Mucosa of gallbladder (tissue), 1 donor: ENCODE measurements around the gene KLF6. TPM values are rescaled to one million over a fixed set of nuclear protein-coding genes. Genes with fewer than 3 reads are reported as not detected.

ENCODE experiments used
- DNase-seq: peaks from one replicate; pipeline ENCODE4 v3.0.0-alpha.2; 2020; ENCODE audit warnings: low spot score
- total RNA-seq: library from RNA; stranded (reverse); gene quantifications from one replicate; pipeline ENCODE4 v1.2.1, GENCODE V29; 2021
- donor health status: DM: no; HTN: no; CAD: no.

The KLF6 gene
- total RNA-seq, 1 donor from 2014 or later: 165 TPM

GRCh38 chr10:3774814-3775695, 10.0 kb downstream of the KLF6 start:
- DNase-seq: no peak

GRCh38 chr10:3774018-3774813, 10.8 kb downstream of the KLF6 start:
- DNase-seq: no peak

GRCh38 chr10:3773460-3774017, 11.5 kb downstream of the KLF6 start:
- DNase-seq: no peak

- DNase-seq: no peak
Observed at GRCh38 chr10:3772361-3773171, 12.4 kb downstream of the KLF6 start.

- DNase-seq: no peak
Observed at GRCh38 chr10:3770611-3771110, 14.3 kb downstream of the KLF6 start.

GRCh38 chr10:3769556-3769955, 15.5 kb downstream of the KLF6 start:
- no peak for DNase-seq

- DNase-seq: no peak
Observed at GRCh38 chr10:3766046-3766756, 18.8 kb downstream of the KLF6 start.

- DNase-seq: no peak
Observed at GRCh38 chr10:3765146-3765545, 19.9 kb downstream of the KLF6 start.

GRCh38 chr10:3764626-3765112, 20.3 kb downstream of the KLF6 start:
- DNase-seq: no peak

GRCh38 chr10:3763852-3764625, 21.0 kb downstream of the KLF6 start:
- DNase-seq: no peak

GRCh38 chr10:3763035-3763456, 22.0 kb downstream of the KLF6 start:
- DNase-seq: no peak

GRCh38 chr10:3762309-3762708, 22.7 kb downstream of the KLF6 start:
- no peak for DNase-seq

GRCh38 chr10:3761904-3762303, 23.1 kb downstream of the KLF6 start:
- DNase-seq: peak; percentile 14

GRCh38 chr10:3761021-3761686, 23.9 kb downstream of the KLF6 start:
- DNase-seq: peak; percentile 9

- no peak for DNase-seq
Observed at GRCh38 chr10:3760083-3760482, 24.9 kb downstream of the KLF6 start.

GRCh38 chr10:3759397-3759796, 25.6 kb downstream of the KLF6 start:
- no peak for DNase-seq

GRCh38 chr10:3758491-3758970, 26.5 kb downstream of the KLF6 start:
- DNase-seq: no peak

- DNase-seq: peak; percentile 8
Observed at GRCh38 chr10:3757638-3758490, 27.1 kb downstream of the KLF6 start.
